Right kidney (tissue), 1 donor: ENCODE data around the gene WDR41.
A peak's percentile ranks its signal among the peaks of the same experiment; 100 is the strongest.
"Not testable (repeated sequence)": the region's sequence is repeated elsewhere in the genome, so short reads cannot be mapped to it uniquely, and the experiment has no call there.

Experiments
- DNase-seq: peaks from one replicate; pipeline ENCODE4 v3.0.0-alpha.2; 2016

The WDR41 gene

GRCh38 chr5:77409870-77410621, 82.1 kb downstream of the WDR41 start:
- DNase-seq = no peak

GRCh38 chr5:77407152-77407551, 85.0 kb downstream of the WDR41 start:
- no peak for DNase-seq

DNA sequence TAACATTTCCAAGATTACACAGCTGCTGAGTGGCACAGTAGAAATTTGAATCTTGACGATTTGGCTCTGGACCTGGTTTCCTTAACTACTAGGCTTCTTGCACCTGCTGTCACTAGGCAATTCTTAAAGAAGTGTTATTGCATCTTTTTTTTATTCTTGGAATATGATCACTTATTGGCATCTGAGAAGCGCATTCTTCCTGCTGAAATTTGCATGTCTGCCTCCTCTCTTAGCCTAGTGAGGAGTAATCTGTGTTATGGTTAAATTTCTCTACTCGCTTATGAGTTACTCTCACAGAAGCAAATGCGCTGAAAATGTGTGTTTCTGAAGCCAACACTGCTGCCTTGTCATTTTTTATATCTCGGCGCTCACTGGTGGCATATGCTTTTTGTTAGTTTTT, 89.3 kb downstream of the WDR41 start:
- DNase-seq = no peak

GRCh38 chr5:77400645-77401044, 91.5 kb downstream of the WDR41 start:
- DNase-seq = no peak

DNA sequence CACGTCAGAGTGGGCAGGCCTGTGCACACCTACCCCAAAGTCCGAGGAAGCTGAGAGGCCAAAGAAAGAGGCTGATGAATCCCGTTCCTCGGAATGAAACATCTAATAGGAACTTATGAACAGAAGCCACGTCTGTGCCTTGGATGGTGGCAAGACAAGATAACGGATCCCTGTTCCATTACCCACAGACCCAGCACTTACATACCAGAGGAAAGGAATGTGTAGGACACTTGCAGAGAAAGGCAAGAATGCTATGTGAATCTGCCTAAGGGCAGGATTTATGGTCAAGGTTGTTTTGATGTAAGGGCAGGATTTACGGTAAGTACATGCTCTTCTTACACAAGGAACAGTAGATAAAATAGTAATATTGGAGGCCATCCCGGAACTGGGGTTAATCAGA, 93.2 kb downstream of the WDR41 start:
- no peak for DNase-seq

DNA sequence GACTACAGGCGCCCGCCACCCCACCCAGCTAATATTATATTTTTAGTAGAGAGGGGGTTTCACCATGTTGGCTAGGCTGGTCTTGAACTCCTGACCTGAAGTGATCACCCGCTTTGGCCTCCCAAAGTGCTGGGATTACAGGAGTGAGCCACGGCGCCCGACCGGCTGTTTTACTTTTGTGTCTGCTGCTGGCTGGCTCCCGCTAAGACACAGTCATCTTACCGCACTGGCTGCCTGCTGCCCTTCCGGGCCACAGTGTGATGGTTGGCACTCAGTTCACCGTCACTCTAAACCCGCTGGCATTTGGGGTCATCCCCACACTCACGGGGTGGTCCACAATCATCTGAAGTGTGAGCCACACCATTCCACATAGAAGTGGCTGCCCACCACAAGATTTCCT, 93.7 kb downstream of the WDR41 start:
- no peak for DNase-seq

DNA sequence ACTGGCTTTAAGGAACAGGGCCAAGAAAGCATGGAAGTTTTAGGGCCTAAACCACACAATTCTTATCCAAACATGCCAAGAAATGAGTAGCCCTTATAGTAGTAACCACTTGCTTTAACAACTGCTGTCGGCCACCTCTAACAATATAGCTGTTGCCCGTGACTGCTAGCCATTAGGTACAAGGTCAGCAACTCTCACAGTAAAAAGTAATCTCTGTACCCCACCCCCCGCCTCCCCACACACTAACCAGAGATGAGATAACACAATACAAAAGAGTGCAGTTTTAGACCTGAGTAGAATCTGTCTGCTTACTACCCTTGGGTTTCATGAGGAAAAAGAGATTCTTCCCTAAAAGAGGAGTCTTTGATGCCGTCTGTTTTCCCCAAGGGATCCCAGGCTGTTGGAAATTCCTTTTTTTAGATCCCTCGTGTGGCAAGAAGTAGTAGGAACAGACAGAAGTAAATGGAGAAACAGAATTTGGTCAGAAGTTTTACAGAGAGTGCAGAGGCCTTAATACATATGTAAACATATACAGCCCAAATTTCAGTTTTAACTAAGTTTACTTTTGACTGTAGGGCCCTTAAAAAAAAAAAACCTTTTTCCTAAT, 94.3 kb downstream of the WDR41 start:
- no peak for DNase-seq

- DNase-seq = no peak
These were observed 96.1 kb downstream of the WDR41 start for GRCh38 chr5:77396017-77396416.

- peak; percentile 5 for DNase-seq
These were observed 97.9 kb downstream of the WDR41 start for GRCh38 chr5:77394064-77394715.

DNA sequence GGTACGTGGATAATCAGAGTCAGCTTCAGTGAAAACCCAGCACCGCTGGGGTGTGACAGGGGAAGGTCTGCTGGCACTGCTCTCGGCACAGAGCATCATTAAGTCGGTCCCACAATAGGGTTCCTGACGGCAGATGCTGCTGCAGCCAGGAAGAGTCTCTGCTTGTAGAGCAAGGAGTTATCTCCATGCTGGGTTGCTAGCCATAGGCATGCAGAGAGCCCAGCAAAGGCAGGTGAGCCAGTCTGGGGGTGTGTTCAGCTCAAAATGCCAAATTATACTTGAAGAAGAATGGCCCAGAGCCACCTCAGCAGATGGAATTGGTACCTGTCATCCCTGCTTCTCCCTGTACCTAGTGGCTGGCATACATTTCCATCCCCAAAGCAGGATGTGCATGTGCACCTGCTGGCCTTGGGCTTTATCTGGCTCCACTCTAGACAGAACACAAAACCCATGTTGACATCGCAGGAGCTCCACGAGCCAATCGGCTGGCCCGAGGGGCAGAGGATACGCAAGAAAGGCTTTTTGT, 100.8 kb downstream of the WDR41 start:
- no peak for DNase-seq

- no peak for DNase-seq
These were observed 101.3 kb downstream of the WDR41 start for GRCh38 chr5:77390795-77391194.

- no peak for DNase-seq
These were observed 101.9 kb downstream of the WDR41 start for GRCh38 chr5:77390221-77390620.

- no peak for DNase-seq
These were observed 102.4 kb downstream of the WDR41 start for GRCh38 chr5:77389746-77390145.

- not testable (repeated sequence) for DNase-seq
These were observed 105.8 kb downstream of the WDR41 start for GRCh38 chr5:77386340-77386739.

DNA sequence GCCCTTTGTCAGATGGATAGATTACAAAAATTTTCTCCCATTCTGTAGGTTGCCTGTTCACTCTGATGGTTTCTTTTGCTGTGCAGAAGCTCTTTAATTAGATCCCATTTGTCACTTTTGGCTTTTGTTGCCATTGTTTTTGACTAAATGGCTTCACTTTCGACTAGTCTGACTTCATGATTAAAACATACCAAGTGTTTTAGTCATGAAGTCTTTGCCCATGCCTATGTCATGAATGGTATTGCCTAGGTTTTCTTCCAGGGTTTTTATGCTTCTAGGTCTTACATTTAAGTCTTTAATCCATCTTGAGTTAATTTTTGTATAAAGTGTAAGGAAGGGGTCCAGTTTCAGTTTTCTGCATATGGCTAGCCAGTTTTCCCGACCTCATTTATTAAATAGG, 108.8 kb downstream of the WDR41 start:
- DNase-seq = not testable (repeated sequence)
